ENCODE data around the gene PARD3.
A peak's percentile ranks its signal among the peaks of the same experiment; 100 is the strongest.
"Not testable (repeated sequence)": the region's sequence is repeated elsewhere in the genome, so short reads cannot be mapped to it uniquely, and the experiment has no call there.

The PARD3 gene

GRCh38 chr10:34815185-34816084, at the start of gene PARD3:
Gene PARD3, minus strand, starts transcription at chr10:34815296. Its CDS starts 301 bp downstream, at chr10:34814995.
- peak; percentile 54 for DNase-seq (ENCODE audit: low spot score)

GRCh38 chr10:34864149-34865067, 49.3 kb upstream of the PARD3 start:
- no peak for DNase-seq (ENCODE audit: low spot score)

- no peak for DNase-seq (ENCODE audit: low spot score)
These were observed 47.8 kb upstream of the PARD3 start for GRCh38 chr10:34862892-34863291.

- no peak for DNase-seq (ENCODE audit: low spot score)
These were observed 46.4 kb upstream of the PARD3 start for GRCh38 chr10:34861293-34862021.

GRCh38 chr10:34859170-34859569, 44.1 kb upstream of the PARD3 start:
- DNase-seq (ENCODE audit: low spot score) = no peak

GRCh38 chr10:34858003-34858402, 42.9 kb upstream of the PARD3 start:
- DNase-seq (ENCODE audit: low spot score) = no peak

- no peak for DNase-seq (ENCODE audit: low spot score)
These were observed 39.1 kb upstream of the PARD3 start for GRCh38 chr10:34854147-34854601.

- no peak for DNase-seq (ENCODE audit: low spot score)
These were observed 38.3 kb upstream of the PARD3 start for GRCh38 chr10:34853357-34853756.

GRCh38 chr10:34850558-34850957, 35.5 kb upstream of the PARD3 start:
- DNase-seq (ENCODE audit: low spot score) = no peak

GRCh38 chr10:34850036-34850435, 34.9 kb upstream of the PARD3 start:
- DNase-seq (ENCODE audit: low spot score) = no peak

- no peak for DNase-seq (ENCODE audit: low spot score)
These were observed 30.0 kb upstream of the PARD3 start for GRCh38 chr10:34845070-34845469.

- no peak for DNase-seq (ENCODE audit: low spot score)
These were observed 29.4 kb upstream of the PARD3 start for GRCh38 chr10:34844448-34844847.

- DNase-seq (ENCODE audit: low spot score) = not testable (repeated sequence)
These were observed 28.4 kb upstream of the PARD3 start for GRCh38 chr10:34843470-34843869.

- DNase-seq (ENCODE audit: low spot score) = no peak
These were observed 23.3 kb upstream of the PARD3 start for GRCh38 chr10:34838366-34838900.

GRCh38 chr10:34835908-34836508, 20.9 kb upstream of the PARD3 start:
- DNase-seq (ENCODE audit: low spot score) = no peak

- no peak for DNase-seq (ENCODE audit: low spot score)
These were observed 19.2 kb upstream of the PARD3 start for GRCh38 chr10:34834274-34834673.

GRCh38 chr10:34830217-34830822, 15.2 kb upstream of the PARD3 start:
- DNase-seq (ENCODE audit: low spot score) = no peak

- no peak for DNase-seq (ENCODE audit: low spot score)
These were observed 12.0 kb upstream of the PARD3 start for GRCh38 chr10:34826857-34827766.

GRCh38 chr10:34826221-34826620, 11.1 kb upstream of the PARD3 start:
- no peak for DNase-seq (ENCODE audit: low spot score)

GRCh38 chr10:34825414-34825813, 10.3 kb upstream of the PARD3 start:
- DNase-seq (ENCODE audit: low spot score) = no peak

All from SW480 (cell line).